ENCODE measurements around the gene ZNF740. TPM values are rescaled to one million over a fixed set of nuclear protein-coding genes. Genes with fewer than 3 reads are reported as not detected.

Gene ZNF740
- total RNA-seq, 4 donors from 2014 or later: 14.0 to 22.3 (median 17.7) TPM

DNA sequence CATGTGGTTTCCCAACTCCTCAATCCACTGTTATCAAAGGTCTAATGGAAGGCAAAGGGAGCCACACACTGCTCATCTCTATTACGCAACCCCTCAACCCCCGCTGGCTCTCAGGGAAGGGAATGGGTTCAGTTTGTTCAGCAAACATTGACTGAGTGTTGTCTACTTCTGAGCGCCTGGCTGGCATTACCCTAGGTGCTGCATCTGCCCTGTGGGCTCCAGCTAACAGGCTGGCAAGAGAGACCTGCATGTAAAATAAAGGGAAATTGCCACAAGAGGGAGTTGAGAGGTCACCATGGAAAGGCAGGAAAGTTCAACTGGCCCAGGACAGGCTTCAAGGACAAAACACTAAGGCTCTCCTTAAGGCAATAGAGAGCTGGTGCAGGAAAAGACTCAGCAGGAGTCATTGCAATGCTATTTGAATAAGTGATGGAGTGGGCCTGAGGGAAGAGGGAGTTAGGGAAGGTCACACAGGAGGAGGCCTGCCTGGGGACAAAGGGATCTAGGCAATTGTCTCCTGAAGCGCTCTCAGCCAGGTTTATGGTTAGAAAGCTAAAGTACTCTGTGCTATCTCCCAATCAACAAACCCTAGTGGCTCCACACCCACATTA is 5.5 kb upstream of the ZNF740 start:
- TF ChIP-seq, protein P1, sequence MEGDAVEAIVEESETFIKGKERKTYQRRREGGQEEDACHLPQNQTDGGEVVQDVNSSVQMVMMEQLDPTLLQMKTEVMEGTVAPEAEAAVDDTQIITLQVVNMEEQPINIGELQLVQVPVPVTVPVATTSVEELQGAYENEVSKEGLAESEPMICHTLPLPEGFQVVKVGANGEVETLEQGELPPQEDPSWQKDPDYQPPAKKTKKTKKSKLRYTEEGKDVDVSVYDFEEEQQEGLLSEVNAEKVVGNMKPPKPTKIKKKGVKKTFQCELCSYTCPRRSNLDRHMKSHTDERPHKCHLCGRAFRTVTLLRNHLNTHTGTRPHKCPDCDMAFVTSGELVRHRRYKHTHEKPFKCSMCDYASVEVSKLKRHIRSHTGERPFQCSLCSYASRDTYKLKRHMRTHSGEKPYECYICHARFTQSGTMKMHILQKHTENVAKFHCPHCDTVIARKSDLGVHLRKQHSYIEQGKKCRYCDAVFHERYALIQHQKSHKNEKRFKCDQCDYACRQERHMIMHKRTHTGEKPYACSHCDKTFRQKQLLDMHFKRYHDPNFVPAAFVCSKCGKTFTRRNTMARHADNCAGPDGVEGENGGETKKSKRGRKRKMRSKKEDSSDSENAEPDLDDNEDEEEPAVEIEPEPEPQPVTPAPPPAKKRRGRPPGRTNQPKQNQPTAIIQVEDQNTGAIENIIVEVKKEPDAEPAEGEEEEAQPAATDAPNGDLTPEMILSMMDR (IDR thresholded peaks at IDR 0.05; ENCODE audit: low read depth): no peak

DNA sequence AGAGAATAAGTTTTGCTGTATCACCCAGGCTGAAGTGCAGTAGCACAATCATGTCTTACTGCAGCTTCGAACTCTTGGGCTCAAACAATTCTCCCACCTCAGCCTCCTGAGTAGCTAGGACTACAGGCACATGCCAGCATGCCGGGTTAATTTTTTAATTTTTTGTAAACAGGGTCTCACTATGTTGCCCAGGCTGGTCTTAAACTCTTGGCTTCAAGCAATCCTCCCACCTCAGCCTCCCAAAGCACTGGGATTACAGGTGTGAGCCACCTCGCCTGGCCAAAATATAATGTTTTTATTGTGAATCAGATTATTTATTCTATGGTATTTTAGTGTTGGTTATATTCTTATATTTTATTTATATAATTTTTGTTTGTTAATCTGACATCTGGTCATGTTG is 3.8 kb upstream of the ZNF740 start:
- TF ChIP-seq, protein P1 (IDR thresholded peaks at IDR 0.05; ENCODE audit: low read depth): no peak

DNA sequence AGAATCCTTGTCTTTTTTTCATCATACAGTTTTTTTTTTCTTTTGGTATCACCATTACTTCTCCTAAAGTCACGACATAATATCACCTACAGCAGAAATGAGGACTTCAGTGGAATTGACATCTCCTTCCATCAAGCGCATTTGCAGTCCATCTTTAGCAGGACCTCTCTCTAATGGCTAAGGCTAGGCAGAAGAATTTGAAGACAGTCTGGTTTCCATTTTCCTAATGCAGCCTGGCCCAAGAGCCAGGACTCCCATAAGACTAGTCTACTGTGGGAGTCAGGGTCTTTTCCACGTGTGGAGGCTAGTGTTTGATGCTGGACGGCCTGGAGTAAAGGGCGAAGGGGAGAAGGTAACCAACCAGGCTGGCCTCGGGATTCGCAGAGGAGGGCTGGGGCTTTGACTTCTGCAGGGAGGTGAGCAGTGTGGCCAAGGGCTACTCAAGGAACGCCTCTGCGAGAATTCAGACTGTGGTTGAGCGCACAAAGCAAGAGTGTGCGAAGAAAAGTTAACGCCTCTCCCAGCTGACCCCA is 769 bp upstream of the ZNF740 start:
- TF ChIP-seq, protein P1 (IDR thresholded peaks at IDR 0.05; ENCODE audit: low read depth): no peak

DNA sequence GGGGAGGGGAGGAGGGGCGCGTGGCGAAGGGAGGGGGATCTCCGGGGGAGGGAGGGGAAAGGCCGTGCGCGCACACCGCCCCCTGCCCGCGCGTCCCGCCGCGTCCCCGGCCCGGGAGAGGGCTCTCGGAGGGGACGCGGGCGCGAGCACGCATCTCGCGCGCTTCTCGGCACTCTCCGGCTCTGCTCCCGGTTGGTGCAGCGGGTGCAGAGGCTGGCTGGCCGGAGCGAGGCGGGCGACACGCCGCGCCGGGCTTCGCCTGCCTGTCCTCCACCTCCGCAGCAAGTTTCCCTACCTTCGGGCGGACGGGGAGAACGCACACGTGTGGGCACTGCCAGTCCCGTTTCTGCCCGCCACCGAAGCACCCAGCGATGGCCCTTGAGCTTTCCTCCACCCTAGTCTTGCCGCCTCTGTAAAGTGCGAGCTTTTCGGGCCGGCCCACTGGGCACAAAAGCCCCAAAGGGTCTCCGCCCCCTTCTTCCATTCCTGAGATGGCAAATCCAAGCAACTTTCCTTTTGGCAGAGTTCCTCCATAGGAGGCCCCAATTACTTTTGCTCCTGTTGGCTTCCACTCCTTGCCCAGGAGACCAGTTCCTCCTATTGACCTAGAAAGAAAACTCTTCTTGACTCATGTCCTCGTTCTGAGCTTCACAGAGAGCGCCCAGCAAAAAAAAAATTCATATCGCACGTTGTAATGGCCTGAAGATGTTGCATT is 566 bp downstream of the ZNF740 start:
- TF ChIP-seq, protein P1 (IDR thresholded peaks at IDR 0.05; ENCODE audit: low read depth): no peak

DNA sequence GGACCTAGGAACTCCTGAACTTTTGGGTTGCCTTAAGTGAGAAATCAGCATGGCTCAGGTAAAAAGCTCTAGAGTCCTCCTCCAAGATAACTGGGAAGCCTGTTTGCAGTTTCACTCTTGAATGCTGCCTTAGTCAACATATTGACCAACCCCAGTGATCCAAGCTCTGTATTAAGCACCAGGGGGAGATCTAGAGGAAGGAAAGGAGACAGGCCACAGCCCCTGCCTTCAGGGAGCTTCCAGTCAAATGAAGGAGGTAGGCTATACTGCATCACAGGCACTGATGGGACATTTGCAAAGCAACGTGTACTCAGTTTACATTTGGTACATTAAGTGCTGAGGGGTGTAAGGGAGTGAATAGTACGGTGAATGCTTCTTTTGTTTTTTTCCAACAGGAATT is 1.4 kb downstream of the ZNF740 start:
- TF ChIP-seq, protein P1 (IDR thresholded peaks at IDR 0.05; ENCODE audit: low read depth): no peak

DNA sequence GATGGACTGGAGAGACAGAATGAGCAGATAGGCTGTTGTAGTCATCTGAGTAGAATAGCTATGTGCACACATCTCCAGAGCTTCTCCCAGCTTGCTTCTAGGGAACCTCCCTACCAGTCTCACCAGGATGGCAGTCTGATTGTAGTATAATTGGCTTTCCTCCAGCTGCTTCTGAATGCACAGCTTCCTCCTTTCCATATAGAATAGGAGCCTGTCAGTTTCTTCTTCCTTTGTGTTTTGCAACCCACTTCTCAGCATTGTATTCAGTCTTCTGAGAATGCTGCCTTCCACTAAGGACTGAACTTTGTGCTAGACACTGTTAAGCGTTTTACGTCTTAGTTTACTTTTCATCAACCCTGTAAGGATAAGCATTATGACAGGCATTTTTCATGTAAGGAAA is 2.4 kb downstream of the ZNF740 start:
- TF ChIP-seq, protein P1 (IDR thresholded peaks at IDR 0.05; ENCODE audit: low read depth): no peak

DNA sequence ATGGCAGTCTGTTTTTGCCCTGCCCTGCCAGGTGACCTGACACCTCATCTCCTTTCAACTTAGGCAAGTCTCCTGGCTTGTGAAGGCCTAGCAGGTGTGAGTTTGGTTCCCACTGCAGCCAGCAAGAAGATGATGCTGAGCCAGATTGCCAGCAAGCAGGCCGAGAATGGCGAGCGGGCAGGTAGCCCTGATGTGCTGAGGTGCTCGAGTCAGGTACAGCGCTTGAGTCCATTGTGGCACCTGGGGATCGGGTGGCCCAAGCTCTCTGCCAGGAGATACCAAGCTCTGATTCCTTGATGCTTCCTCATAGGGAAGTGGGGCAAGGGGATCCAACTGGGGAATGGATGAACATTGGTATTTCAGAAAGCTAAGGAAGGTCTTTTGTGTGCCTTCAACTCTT is 4.3 kb downstream of the ZNF740 start:
- TF ChIP-seq, protein P1 (IDR thresholded peaks at IDR 0.05; ENCODE audit: low read depth): no peak

All from subcutaneous adipose tissue (tissue), 4 donors.